PC-9 (cell line): ENCODE results near the gene GDPD5.

Source experiments
- CTCF ChIP-seq: fragments of 200-600 bp; sonication (generic); conservative IDR thresholded peaks from 2 replicates; pipeline ENCODE4 v1.6.1; 2017; ENCODE audit warnings: mixed run types, antibody characterized with exemption, mild to moderate bottlenecking, moderate library complexity
- EZH2 ChIP-seq: fragments of 200-600 bp; sonication (generic); IDR thresholded peaks from 2 replicates; pipeline ENCODE4 v1.8.0; 2017; ENCODE audit warnings: antibody characterized with exemption, low read depth

GRCh38 chr11:75425422-75425821 is 100.3 kb downstream of the GDPD5 start:
- TF ChIP-seq EZH2: no peak
- TF ChIP-seq CTCF: no peak; the same call in 1 of the 2 replicates
